T-helper 2 cell treated with Interferon-gamma antibody and Interleukin-4, amounts not matched to agents 5 μg/mL and 100 μg/mL, for 36 hours (primary cell): ENCODE measurements around the gene ARPC5L.
"Not testable (repeated sequence)": the region's sequence is repeated elsewhere in the genome, so short reads cannot be mapped to it uniquely, and the experiment has no call there.

ENCODE experiments used
- DNase-seq: peaks from one replicate; pipeline ENCODE4 v3.0.0; 2021; ENCODE audit warnings: low spot score
- H3K27ac Mint-ChIP-seq: one replicate; pipeline ENCODE4 v1.8.0; 2021; ENCODE audit warnings: mild to moderate bottlenecking, mixed read lengths
- H3K27me3 Mint-ChIP-seq: one replicate; pipeline ENCODE4 v1.8.0; 2021; ENCODE audit warnings: low read depth, mixed read lengths
- H3K36me3 Mint-ChIP-seq: one replicate; pipeline ENCODE4 v1.8.0; 2021; ENCODE audit warnings: low read depth, mixed read lengths
- H3K4me1 Mint-ChIP-seq: one replicate; pipeline ENCODE4 v1.8.0; 2021; ENCODE audit warnings: low read depth, mixed read lengths
- H3K4me3 Mint-ChIP-seq: one replicate; pipeline ENCODE4 v1.8.0; 2022; ENCODE audit warnings: mild to moderate bottlenecking, moderate library complexity, mixed read lengths
- H3K9me3 Mint-ChIP-seq: one replicate; pipeline ENCODE4 v1.8.0; 2021; ENCODE audit warnings: mixed read lengths

Gene ARPC5L

GRCh38 chr9:124834591-124834990, 27.3 kb upstream of the ARPC5L start:
- peaks cover 10% of the 10 kb centered on the region for H3K27me3 Mint-ChIP-seq
- H3K9me3 Mint-ChIP-seq, result no peaks in the 10 kb centered on the region
- no peak for DNase-seq
- no peaks in the 10 kb centered on the region for H3K4me1 Mint-ChIP-seq
- no peak overlapping the region for H3K4me3 Mint-ChIP-seq
- H3K27ac Mint-ChIP-seq, result no peak overlapping the region
- H3K36me3 Mint-ChIP-seq, result no peaks in the 10 kb centered on the region

GRCh38 chr9:124835026-124835557, 26.8 kb upstream of the ARPC5L start:
- Mint-ChIP-seq H3K27ac (no peak overlapping the region), H3K9me3 (no peaks in the 10 kb centered on the region), H3K4me3 (no peak overlapping the region), H3K27me3 (peaks cover 10% of the 10 kb centered on the region), H3K4me1 (no peaks in the 10 kb centered on the region), H3K36me3 (no peaks in the 10 kb centered on the region)
- DNase-seq, result no peak

- DNase-seq, H3K4me1 Mint-ChIP-seq, H3K4me3 Mint-ChIP-seq, H3K9me3 Mint-ChIP-seq, H3K36me3 Mint-ChIP-seq, H3K27ac Mint-ChIP-seq: not testable (repeated sequence)
- H3K27me3 Mint-ChIP-seq, result peaks cover 10% of the 10 kb centered on the region
Observed at GRCh38 chr9:124838132-124838531, 23.8 kb upstream of the ARPC5L start.

- not testable (repeated sequence) for H3K27ac Mint-ChIP-seq, H3K4me3 Mint-ChIP-seq, H3K36me3 Mint-ChIP-seq, DNase-seq, H3K9me3 Mint-ChIP-seq, H3K4me1 Mint-ChIP-seq
- peaks cover 10% of the 10 kb centered on the region for H3K27me3 Mint-ChIP-seq
Observed at GRCh38 chr9:124838567-124839275, 23.2 kb upstream of the ARPC5L start.

- no peak for DNase-seq
- peaks cover 8% of the 10 kb centered on the region for H3K27me3 Mint-ChIP-seq
- H3K4me3 Mint-ChIP-seq, result no peak overlapping the region
- H3K4me1 Mint-ChIP-seq, result no peaks in the 10 kb centered on the region
- no peaks in the 10 kb centered on the region for H3K9me3 Mint-ChIP-seq
- no peaks in the 10 kb centered on the region for H3K36me3 Mint-ChIP-seq
- no peak overlapping the region for H3K27ac Mint-ChIP-seq
Observed at GRCh38 chr9:124839612-124840299, 22.2 kb upstream of the ARPC5L start.

- Mint-ChIP-seq H3K27me3 (peaks cover 8% of the 10 kb centered on the region), H3K4me1 (no peaks in the 10 kb centered on the region), H3K36me3 (no peaks in the 10 kb centered on the region), H3K4me3 (no peak overlapping the region), H3K27ac (no peak overlapping the region), H3K9me3 (no peaks in the 10 kb centered on the region)
- no peak for DNase-seq
Observed at GRCh38 chr9:124840300-124840833, 21.6 kb upstream of the ARPC5L start.

GRCh38 chr9:124841075-124841821, 20.7 kb upstream of the ARPC5L start:
- no peaks in the 10 kb centered on the region for H3K36me3 Mint-ChIP-seq
- H3K27ac Mint-ChIP-seq, result no peak overlapping the region
- H3K4me1 Mint-ChIP-seq, result no peaks in the 10 kb centered on the region
- DNase-seq, result no peak
- no peak overlapping the region for H3K4me3 Mint-ChIP-seq
- H3K9me3 Mint-ChIP-seq, result no peaks in the 10 kb centered on the region
- peaks cover 8% of the 10 kb centered on the region for H3K27me3 Mint-ChIP-seq

- Mint-ChIP-seq H3K9me3 (no peaks in the 10 kb centered on the region), H3K4me3 (no peak overlapping the region), H3K4me1 (no peaks in the 10 kb centered on the region), H3K36me3 (no peaks in the 10 kb centered on the region), H3K27me3 (no peaks in the 10 kb centered on the region), H3K27ac (no peak overlapping the region)
- no peak for DNase-seq
Observed at GRCh38 chr9:124843456-124844034, 18.4 kb upstream of the ARPC5L start.

GRCh38 chr9:124844291-124844690, 17.6 kb upstream of the ARPC5L start:
- H3K27ac Mint-ChIP-seq, result no peak overlapping the region
- no peak for DNase-seq
- no peaks in the 10 kb centered on the region for H3K9me3 Mint-ChIP-seq
- H3K36me3 Mint-ChIP-seq, result no peaks in the 10 kb centered on the region
- no peak overlapping the region for H3K4me3 Mint-ChIP-seq
- H3K27me3 Mint-ChIP-seq, result no peaks in the 10 kb centered on the region
- no peaks in the 10 kb centered on the region for H3K4me1 Mint-ChIP-seq

GRCh38 chr9:124846467-124846866, 15.5 kb upstream of the ARPC5L start:
- H3K4me3 Mint-ChIP-seq, H3K4me1 Mint-ChIP-seq, H3K36me3 Mint-ChIP-seq, DNase-seq, H3K27ac Mint-ChIP-seq, H3K9me3 Mint-ChIP-seq, H3K27me3 Mint-ChIP-seq: not testable (repeated sequence)

GRCh38 chr9:124846969-124847368, 15.0 kb upstream of the ARPC5L start:
- H3K36me3 Mint-ChIP-seq, result no peaks in the 10 kb centered on the region
- no peaks in the 10 kb centered on the region for H3K9me3 Mint-ChIP-seq
- no peaks in the 10 kb centered on the region for H3K4me1 Mint-ChIP-seq
- H3K4me3 Mint-ChIP-seq, result no peak overlapping the region
- no peak for DNase-seq
- H3K27me3 Mint-ChIP-seq, result peaks cover 10% of the 10 kb centered on the region
- no peak overlapping the region for H3K27ac Mint-ChIP-seq

- Mint-ChIP-seq H3K9me3 (no peaks in the 10 kb centered on the region), H3K4me1 (peaks cover 6% of the 10 kb centered on the region), H3K27ac (no peak overlapping the region), H3K4me3 (no peak overlapping the region), H3K36me3 (no peaks in the 10 kb centered on the region), H3K27me3 (peaks cover 10% of the 10 kb centered on the region)
- DNase-seq, result no peak
Observed at GRCh38 chr9:124849801-124850200, 12.1 kb upstream of the ARPC5L start.

GRCh38 chr9:124852121-124852828, 9.7 kb upstream of the ARPC5L start:
- H3K27ac Mint-ChIP-seq, result no peak overlapping the region

More at GRCh38 chr9:124852121-124852828, 9.7 kb upstream of the ARPC5L start:
- Mint-ChIP-seq H3K27me3 (peaks cover 10% of the 10 kb centered on the region), H3K4me3 (peak overlapping the region; percentile 72), H3K4me1 (peaks cover 6% of the 10 kb centered on the region), H3K9me3 (no peaks in the 10 kb centered on the region), H3K36me3 (peaks cover under 1% of the 10 kb centered on the region)
- no peak for DNase-seq
